Measurements from ENCODE around the gene RHOT1.
A peak's percentile ranks its signal among the peaks of the same experiment; 100 is the strongest.
"Not testable (repeated sequence)": the region's sequence is repeated elsewhere in the genome, so short reads cannot be mapped to it uniquely, and the experiment has no call there.

Gene RHOT1

GRCh38 chr17:32112416-32112815 is 29.9 kb upstream of the RHOT1 start:
- H3K9ac ChIP-seq (ENCODE audit: low read length) = no peak overlapping the region
- H3K36me3 ChIP-seq (ENCODE audit: control insufficient read depth, insufficient read depth, low read length) = no peaks in the 10 kb centered on the region
- no peaks in the 10 kb centered on the region for H3K4me1 ChIP-seq (ENCODE audit: control insufficient read depth, insufficient read depth, low read length)
- H3K27me3 ChIP-seq (ENCODE audit: control insufficient read depth, insufficient read depth, low read length) = no peaks in the 10 kb centered on the region
- no peak overlapping the region for H3K4me3 ChIP-seq (ENCODE audit: low read length)
- H3K27ac ChIP-seq (ENCODE audit: low read depth, low read length) = no peak overlapping the region

- no peak overlapping the region for H3K9ac ChIP-seq (ENCODE audit: low read length)
- H3K27ac ChIP-seq (ENCODE audit: low read depth, low read length) = no peak overlapping the region
- H3K27me3 ChIP-seq (ENCODE audit: control insufficient read depth, insufficient read depth, low read length) = no peaks in the 10 kb centered on the region
- H3K4me3 ChIP-seq (ENCODE audit: low read length) = no peak overlapping the region
- H3K36me3 ChIP-seq (ENCODE audit: control insufficient read depth, insufficient read depth, low read length) = no peaks in the 10 kb centered on the region
- no peaks in the 10 kb centered on the region for H3K4me1 ChIP-seq (ENCODE audit: control insufficient read depth, insufficient read depth, low read length)
These were observed 27.8 kb upstream of the RHOT1 start for GRCh38 chr17:32114536-32114935.

GRCh38 chr17:32115546-32115945 is 26.8 kb upstream of the RHOT1 start:
- not testable (repeated sequence) for H3K27ac ChIP-seq (ENCODE audit: low read depth, low read length); H3K36me3 ChIP-seq (ENCODE audit: control insufficient read depth, insufficient read depth, low read length); H3K27me3 ChIP-seq (ENCODE audit: control insufficient read depth, insufficient read depth, low read length); H3K9ac ChIP-seq (ENCODE audit: low read length); H3K4me3 ChIP-seq (ENCODE audit: low read length); H3K4me1 ChIP-seq (ENCODE audit: control insufficient read depth, insufficient read depth, low read length)

- H3K4me1 ChIP-seq (ENCODE audit: control insufficient read depth, insufficient read depth, low read length) = no peaks in the 10 kb centered on the region
- no peak overlapping the region for H3K9ac ChIP-seq (ENCODE audit: low read length)
- H3K27ac ChIP-seq (ENCODE audit: low read depth, low read length) = no peak overlapping the region
- H3K4me3 ChIP-seq (ENCODE audit: low read length) = no peak overlapping the region
- H3K27me3 ChIP-seq (ENCODE audit: control insufficient read depth, insufficient read depth, low read length) = no peaks in the 10 kb centered on the region
- no peaks in the 10 kb centered on the region for H3K36me3 ChIP-seq (ENCODE audit: control insufficient read depth, insufficient read depth, low read length)
These were observed 25.4 kb upstream of the RHOT1 start for GRCh38 chr17:32116937-32117336.

GRCh38 chr17:32117399-32117798 is 24.9 kb upstream of the RHOT1 start:
- no peaks in the 10 kb centered on the region for H3K36me3 ChIP-seq (ENCODE audit: control insufficient read depth, insufficient read depth, low read length)
- H3K27me3 ChIP-seq (ENCODE audit: control insufficient read depth, insufficient read depth, low read length) = no peaks in the 10 kb centered on the region
- H3K9ac ChIP-seq (ENCODE audit: low read length) = no peak overlapping the region
- H3K4me1 ChIP-seq (ENCODE audit: control insufficient read depth, insufficient read depth, low read length) = no peaks in the 10 kb centered on the region
- no peak overlapping the region for H3K27ac ChIP-seq (ENCODE audit: low read depth, low read length)
- H3K4me3 ChIP-seq (ENCODE audit: low read length) = no peak overlapping the region

- H3K4me3 ChIP-seq (ENCODE audit: low read length); H3K27ac ChIP-seq (ENCODE audit: low read depth, low read length); H3K9ac ChIP-seq (ENCODE audit: low read length); H3K36me3 ChIP-seq (ENCODE audit: control insufficient read depth, insufficient read depth, low read length); H3K27me3 ChIP-seq (ENCODE audit: control insufficient read depth, insufficient read depth, low read length); H3K4me1 ChIP-seq (ENCODE audit: control insufficient read depth, insufficient read depth, low read length): not testable (repeated sequence)
These were observed 24.2 kb upstream of the RHOT1 start for GRCh38 chr17:32118088-32118487.

GRCh38 chr17:32118835-32119234 is 23.5 kb upstream of the RHOT1 start:
- Histone ChIP-seq H3K27ac (ENCODE audit: low read depth, low read length) (no peak overlapping the region), H3K4me1 (ENCODE audit: control insufficient read depth, insufficient read depth, low read length) (no peaks in the 10 kb centered on the region), H3K27me3 (ENCODE audit: control insufficient read depth, insufficient read depth, low read length) (no peaks in the 10 kb centered on the region)

GRCh38 chr17:32120141-32120540 is 22.2 kb upstream of the RHOT1 start:
- no peak overlapping the region for H3K9ac ChIP-seq (ENCODE audit: low read length)
- no peak overlapping the region for H3K27ac ChIP-seq (ENCODE audit: low read depth, low read length)
- H3K4me1 ChIP-seq (ENCODE audit: control insufficient read depth, insufficient read depth, low read length) = no peaks in the 10 kb centered on the region
- H3K36me3 ChIP-seq (ENCODE audit: control insufficient read depth, insufficient read depth, low read length) = no peaks in the 10 kb centered on the region
- no peaks in the 10 kb centered on the region for H3K27me3 ChIP-seq (ENCODE audit: control insufficient read depth, insufficient read depth, low read length)
- H3K4me3 ChIP-seq (ENCODE audit: low read length) = no peak overlapping the region

More at GRCh38 chr17:32118835-32119234, 23.5 kb upstream of the RHOT1 start:
- H3K9ac ChIP-seq (ENCODE audit: low read length) = no peak overlapping the region
- no peaks in the 10 kb centered on the region for H3K36me3 ChIP-seq (ENCODE audit: control insufficient read depth, insufficient read depth, low read length)
- H3K4me3 ChIP-seq (ENCODE audit: low read length) = no peak overlapping the region

GRCh38 chr17:32120716-32121115 is 21.6 kb upstream of the RHOT1 start:
- no peaks in the 10 kb centered on the region for H3K27me3 ChIP-seq (ENCODE audit: control insufficient read depth, insufficient read depth, low read length)
- H3K27ac ChIP-seq (ENCODE audit: low read depth, low read length) = no peak overlapping the region
- no peaks in the 10 kb centered on the region for H3K36me3 ChIP-seq (ENCODE audit: control insufficient read depth, insufficient read depth, low read length)
- no peaks in the 10 kb centered on the region for H3K4me1 ChIP-seq (ENCODE audit: control insufficient read depth, insufficient read depth, low read length)
- H3K9ac ChIP-seq (ENCODE audit: low read length) = no peak overlapping the region
- no peak overlapping the region for H3K4me3 ChIP-seq (ENCODE audit: low read length)

GRCh38 chr17:32123782-32124181 is 18.5 kb upstream of the RHOT1 start:
- no peak overlapping the region for H3K4me3 ChIP-seq (ENCODE audit: low read length)
- peaks cover 4% of the 10 kb centered on the region for H3K4me1 ChIP-seq (ENCODE audit: control insufficient read depth, insufficient read depth, low read length)
- H3K36me3 ChIP-seq (ENCODE audit: control insufficient read depth, insufficient read depth, low read length) = no peaks in the 10 kb centered on the region
- H3K9ac ChIP-seq (ENCODE audit: low read length) = no peak overlapping the region
- H3K27me3 ChIP-seq (ENCODE audit: control insufficient read depth, insufficient read depth, low read length) = no peaks in the 10 kb centered on the region
- H3K27ac ChIP-seq (ENCODE audit: low read depth, low read length) = no peak overlapping the region

- Histone ChIP-seq H3K36me3 (ENCODE audit: control insufficient read depth, insufficient read depth, low read length) (no peaks in the 10 kb centered on the region), H3K27ac (ENCODE audit: low read depth, low read length) (no peak overlapping the region), H3K27me3 (ENCODE audit: control insufficient read depth, insufficient read depth, low read length) (no peaks in the 10 kb centered on the region), H3K4me1 (ENCODE audit: control insufficient read depth, insufficient read depth, low read length) (peaks cover 4% of the 10 kb centered on the region), H3K9ac (ENCODE audit: low read length) (no peak overlapping the region), H3K4me3 (ENCODE audit: low read length) (no peak overlapping the region)
These were observed 17.1 kb upstream of the RHOT1 start for GRCh38 chr17:32124985-32125847.

GRCh38 chr17:32125848-32126153 is 16.5 kb upstream of the RHOT1 start:
- Histone ChIP-seq H3K27ac (ENCODE audit: low read depth, low read length) (no peak overlapping the region), H3K36me3 (ENCODE audit: control insufficient read depth, insufficient read depth, low read length) (no peaks in the 10 kb centered on the region), H3K4me3 (ENCODE audit: low read length) (no peak overlapping the region), H3K9ac (ENCODE audit: low read length) (no peak overlapping the region), H3K27me3 (ENCODE audit: control insufficient read depth, insufficient read depth, low read length) (no peaks in the 10 kb centered on the region), H3K4me1 (ENCODE audit: control insufficient read depth, insufficient read depth, low read length) (peaks cover 4% of the 10 kb centered on the region)

GRCh38 chr17:32126325-32126724 is 16.0 kb upstream of the RHOT1 start:
- no peak overlapping the region for H3K9ac ChIP-seq (ENCODE audit: low read length)
- H3K36me3 ChIP-seq (ENCODE audit: control insufficient read depth, insufficient read depth, low read length) = no peaks in the 10 kb centered on the region
- peaks cover 4% of the 10 kb centered on the region for H3K4me1 ChIP-seq (ENCODE audit: control insufficient read depth, insufficient read depth, low read length)
- H3K27me3 ChIP-seq (ENCODE audit: control insufficient read depth, insufficient read depth, low read length) = no peaks in the 10 kb centered on the region
- peak overlapping the region; percentile 81 for H3K27ac ChIP-seq (ENCODE audit: low read depth, low read length)
- H3K4me3 ChIP-seq (ENCODE audit: low read length) = no peak overlapping the region
